Measurements from ENCODE around the gene RNF141. TPM values are rescaled to one million over a fixed set of nuclear protein-coding genes. Genes with fewer than 3 reads are reported as not detected.

The RNF141 gene
- total and polyA plus RNA-seq, 10 of the 15 experiments (the other 5 are each of a cell fraction or from before 2014, with no cell fraction given) = 7.6 to 36.8 (median 13.6) TPM

DNA sequence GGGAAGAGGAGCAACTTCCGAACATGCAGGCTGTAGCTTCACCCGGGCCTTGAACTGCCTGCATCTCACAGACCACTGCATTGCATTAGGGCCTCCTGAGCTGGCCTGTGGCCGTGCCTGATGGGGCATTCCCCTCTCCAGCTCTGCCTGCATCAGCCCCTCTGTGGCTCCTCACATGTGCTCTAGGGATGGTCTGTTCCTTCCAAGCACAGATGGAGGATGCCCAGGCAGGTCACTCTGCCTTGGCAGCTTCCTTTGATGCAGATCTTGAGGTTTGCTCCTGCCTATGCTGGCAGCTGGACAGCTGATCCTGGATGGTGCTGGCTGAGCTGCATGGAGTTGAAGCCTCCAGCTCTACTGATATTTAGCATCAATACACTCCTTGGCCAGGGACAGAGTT, 57.4 kb downstream of the RNF141 start:
- SMC1A ChIA-PET (ENCODE audit: uncharacterized antibody, unreplicated experiment) = no interaction called here
- H3K27ac ChIP-seq (ENCODE audit: control insufficient read depth, insufficient read depth) = no peak overlapping the region
- RAD21 ChIA-PET (ENCODE audit: unreplicated experiment) = no interaction called here
- in situ Hi-C loops (cut with MboI) (no loop called here), intact Hi-C loops (cut with micrococcal nuclease; ENCODE audit: unreplicated experiment) (no loop called here)
- H4K20me1 ChIP-seq (ENCODE audit: control insufficient read depth, insufficient read depth) = no peaks in the 10 kb centered on the region
- peaks cover 0 to 4% of the 10 kb centered on the region in 2 experiments; a peak in 3 of 4 replicates for H3K36me3 ChIP-seq (ENCODE audit: control insufficient read depth in 2 of 2, insufficient read depth in 2 of 2, low read length in 1 of 2)
- H2AFZ ChIP-seq (ENCODE audit: control insufficient read depth, low read depth, low read length) = no peak overlapping the region
- TF ChIP-seq, protein P1, sequence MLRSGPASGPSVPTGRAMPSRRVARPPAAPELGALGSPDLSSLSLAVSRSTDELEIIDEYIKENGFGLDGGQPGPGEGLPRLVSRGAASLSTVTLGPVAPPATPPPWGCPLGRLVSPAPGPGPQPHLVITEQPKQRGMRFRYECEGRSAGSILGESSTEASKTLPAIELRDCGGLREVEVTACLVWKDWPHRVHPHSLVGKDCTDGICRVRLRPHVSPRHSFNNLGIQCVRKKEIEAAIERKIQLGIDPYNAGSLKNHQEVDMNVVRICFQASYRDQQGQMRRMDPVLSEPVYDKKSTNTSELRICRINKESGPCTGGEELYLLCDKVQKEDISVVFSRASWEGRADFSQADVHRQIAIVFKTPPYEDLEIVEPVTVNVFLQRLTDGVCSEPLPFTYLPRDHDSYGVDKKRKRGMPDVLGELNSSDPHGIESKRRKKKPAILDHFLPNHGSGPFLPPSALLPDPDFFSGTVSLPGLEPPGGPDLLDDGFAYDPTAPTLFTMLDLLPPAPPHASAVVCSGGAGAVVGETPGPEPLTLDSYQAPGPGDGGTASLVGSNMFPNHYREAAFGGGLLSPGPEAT (IDR thresholded peaks at IDR 0.05; ENCODE audit: low read depth) = no peak
- TF ChIP-seq GABPA (IDR thresholded peaks at IDR 0.05; ENCODE audit: low read depth) (no peak), ZNF384 (IDR thresholded peaks at IDR 0.05; ENCODE audit: borderline replicate concordance, low read depth, low read length) (no peak), RBBP5 (conservative IDR thresholded peaks at IDR 0.05) (no peak), TCF3 (IDR thresholded peaks at IDR 0.05; ENCODE audit: borderline replicate concordance, insufficient read depth, low read depth, low read length) (no peak), PAX8 (IDR thresholded peaks at IDR 0.05) (no peak), BCLAF1 (IDR thresholded peaks at IDR 0.05) (no peak), EP300 (IDR thresholded peaks at IDR 0.05; ENCODE audit: borderline replicate concordance in 1 of 2, control insufficient read depth in 1 of 2, low read depth in 2 of 2, low read length in 2 of 2) (no peak), SMARCA5 (IDR thresholded peaks at IDR 0.05) (no peak)
- TF ChIP-seq, protein P2, sequence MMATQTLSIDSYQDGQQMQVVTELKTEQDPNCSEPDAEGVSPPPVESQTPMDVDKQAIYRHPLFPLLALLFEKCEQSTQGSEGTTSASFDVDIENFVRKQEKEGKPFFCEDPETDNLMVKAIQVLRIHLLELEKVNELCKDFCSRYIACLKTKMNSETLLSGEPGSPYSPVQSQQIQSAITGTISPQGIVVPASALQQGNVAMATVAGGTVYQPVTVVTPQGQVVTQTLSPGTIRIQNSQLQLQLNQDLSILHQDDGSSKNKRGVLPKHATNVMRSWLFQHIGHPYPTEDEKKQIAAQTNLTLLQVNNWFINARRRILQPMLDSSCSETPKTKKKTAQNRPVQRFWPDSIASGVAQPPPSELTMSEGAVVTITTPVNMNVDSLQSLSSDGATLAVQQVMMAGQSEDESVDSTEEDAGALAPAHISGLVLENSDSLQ (IDR thresholded peaks at IDR 0.05) = no peak
- TF ChIP-seq, protein P3, sequence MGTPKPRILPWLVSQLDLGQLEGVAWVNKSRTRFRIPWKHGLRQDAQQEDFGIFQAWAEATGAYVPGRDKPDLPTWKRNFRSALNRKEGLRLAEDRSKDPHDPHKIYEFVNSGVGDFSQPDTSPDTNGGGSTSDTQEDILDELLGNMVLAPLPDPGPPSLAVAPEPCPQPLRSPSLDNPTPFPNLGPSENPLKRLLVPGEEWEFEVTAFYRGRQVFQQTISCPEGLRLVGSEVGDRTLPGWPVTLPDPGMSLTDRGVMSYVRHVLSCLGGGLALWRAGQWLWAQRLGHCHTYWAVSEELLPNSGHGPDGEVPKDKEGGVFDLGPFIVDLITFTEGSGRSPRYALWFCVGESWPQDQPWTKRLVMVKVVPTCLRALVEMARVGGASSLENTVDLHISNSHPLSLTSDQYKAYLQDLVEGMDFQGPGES (IDR thresholded peaks at IDR 0.05) = no peak
- TF ChIP-seq, protein P4, sequence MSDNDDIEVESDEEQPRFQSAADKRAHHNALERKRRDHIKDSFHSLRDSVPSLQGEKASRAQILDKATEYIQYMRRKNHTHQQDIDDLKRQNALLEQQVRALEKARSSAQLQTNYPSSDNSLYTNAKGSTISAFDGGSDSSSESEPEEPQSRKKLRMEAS (IDR thresholded peaks at IDR 0.05; ENCODE audit: low read depth, low read length) = no peak
- H3K27me3 ChIP-seq (replicated peaks in 1 of 2; ENCODE audit: control insufficient read depth in 2 of 2, insufficient read depth in 2 of 2, low read length in 1 of 2) = no peaks in the 10 kb centered on the region
- CTCF ChIA-PET = interaction anchor here (1.4 kb wide), 1 partner anchor 14 kb away, joined by 3 read pairs; no protein-coding TSS in a partner anchor
- no peak overlapping the region for H3K9ac ChIP-seq (ENCODE audit: control insufficient read depth, insufficient read depth, low read length)
- H3K4me3 ChIP-seq = no peak overlapping the region
- no peak overlapping the region for H3K4me2 ChIP-seq (ENCODE audit: control insufficient read depth, insufficient read depth)
- 46% methylated on average over 3 of the region's 3 CpGs for WGBS (ENCODE audit: insufficient coverage, insufficient replicate concordance, low lambda C conversion rate, missing lambda C conversion rate)
- POLR2A ChIA-PET = no interaction called here
- FAIRE-seq (no peak), ATAC-seq (no peak), DNase-seq (ENCODE audit: low read depth, low spot score) (no peak)
- no TSS peak for BruUV-seq (replicated peaks)
- H3K9me3 ChIP-seq (replicated peaks; ENCODE audit: control insufficient read depth, insufficient read depth, low read length) = no peaks in the 10 kb centered on the region
- H3K79me2 ChIP-seq (ENCODE audit: control insufficient read depth, insufficient read depth, low read length) = no peaks in the 10 kb centered on the region
- H3K4me1 ChIP-seq (ENCODE audit: control insufficient read depth, insufficient read depth, low read length) = peaks cover 5% of the 10 kb centered on the region

All from GM12878 (cell line).